WTC11 (cell line): ENCODE results near the gene CTNNA2. TPM values are rescaled to one million over a fixed set of nuclear protein-coding genes. Genes with fewer than 3 reads are reported as not detected.

ENCODE experiments used
- ATAC-seq: fragments of 200-7000 bp; cut with Tn5 transposase; 2 replicates; pipeline ENCODE4 v1.10.0; 2021; ENCODE audit warnings: mild to moderate bottlenecking, moderate library complexity
- CTCF ChIA-PET: fragments of 300-600 bp; sonication (Branson Sonifier 250); formaldehyde crosslinking; loops from one replicate; lab custom pipeline; 2021; ENCODE audit warnings: antibody characterized with exemption; lab: Charles Lee
- POLR2A ChIA-PET: fragments of 350-600 bp; sonication (Branson Sonifier 250); formaldehyde crosslinking; loops from one replicate; lab custom pipeline; 2021; ENCODE audit warnings: antibody characterized with exemption; lab: Charles Lee
- DNase-seq: peaks from one replicate; pipeline ENCODE4 v3.0.0; 2021; ENCODE audit warnings: low spot score
- H3K27ac Mint-ChIP-seq: 2 replicates; pipeline ENCODE4 v1.8.0; 2021; ENCODE audit warnings: mixed read lengths
- H3K27me3 Mint-ChIP-seq: 2 replicates; pipeline ENCODE4 v1.8.0; 2021; ENCODE audit warnings: low read depth, mild to moderate bottlenecking, moderate library complexity, mixed read lengths
- H3K36me3 Mint-ChIP-seq: 2 replicates; pipeline ENCODE4 v1.8.0; 2021; ENCODE audit warnings: mixed read lengths
- H3K4me1 Mint-ChIP-seq: 2 replicates; pipeline ENCODE4 v1.8.0; 2022; ENCODE audit warnings: mixed read lengths
- H3K4me3 Mint-ChIP-seq: 2 replicates; pipeline ENCODE4 v1.8.0; 2021; ENCODE audit warnings: mild to moderate bottlenecking, moderate library complexity, mixed read lengths
- H3K9me3 Mint-ChIP-seq: 2 replicates; pipeline ENCODE4 v1.8.0; 2021; ENCODE audit warnings: mixed read lengths
- AFF4 ChIP-seq: sonication (generic); formaldehyde crosslinking; IDR thresholded peaks from 2 replicates; pipeline ENCODE4 v1.8.1; 2023; ENCODE audit warnings: mild to moderate bottlenecking, missing genetic modification reagents, borderline replicate concordance
- CDX4 ChIP-seq: fragments of 250-450 bp; sonication (Bioruptor Pico); IDR thresholded peaks from 2 replicates; pipeline ENCODE4 v1.9.0; 2021; ENCODE audit warnings: moderate library complexity, mild to moderate bottlenecking, inconsistent platforms, borderline replicate concordance
- CREB1 ChIP-seq: sonication (generic); formaldehyde crosslinking; IDR thresholded peaks from 2 replicates; pipeline ENCODE4 v1.8.0; 2023; ENCODE audit warnings: mild to moderate bottlenecking, missing genetic modification reagents
- CREM ChIP-seq: sonication (generic); formaldehyde crosslinking; IDR thresholded peaks from 2 replicates; pipeline ENCODE4 v1.8.1; 2022; ENCODE audit warnings: mild to moderate bottlenecking, missing genetic modification reagents, moderate library complexity
- FOXK1 ChIP-seq: sonication (generic); formaldehyde crosslinking; IDR thresholded peaks from 2 replicates; pipeline ENCODE4 v1.8.0; 2022; ENCODE audit warnings: mild to moderate bottlenecking, moderate library complexity, missing genetic modification reagents
- FOXP1 ChIP-seq: sonication (generic); formaldehyde crosslinking; IDR thresholded peaks from 2 replicates; pipeline ENCODE4 v1.8.0; 2022; ENCODE audit warnings: missing genetic modification reagents, mild to moderate bottlenecking, moderate library complexity, borderline replicate concordance
- GRHL2 ChIP-seq: fragments of 250-450 bp; sonication (Bioruptor Pico); IDR thresholded peaks from 2 replicates; pipeline ENCODE4 v1.8.0; 2022; ENCODE audit warnings: mild to moderate bottlenecking, moderate library complexity; ENCODE audit not compliant: insufficient replicate concordance, severe bottlenecking
- IRF2 ChIP-seq: sonication (generic); formaldehyde crosslinking; IDR thresholded peaks from 2 replicates; pipeline ENCODE4 v1.8.0; 2022; ENCODE audit warnings: low read depth, missing genetic modification reagents, borderline replicate concordance
- JUN ChIP-seq: sonication (generic); formaldehyde crosslinking; IDR thresholded peaks from 2 replicates; pipeline ENCODE4 v1.8.0; 2023; ENCODE audit warnings: mild to moderate bottlenecking, missing genetic modification reagents
- NFATC4 ChIP-seq: fragments of 250-450 bp; sonication (Bioruptor Pico); IDR thresholded peaks from 2 replicates; pipeline ENCODE4 v1.9.0; 2021; ENCODE audit warnings: mild to moderate bottlenecking
- OVOL2 ChIP-seq: fragments of 250-450 bp; sonication (Bioruptor Pico); IDR thresholded peaks from 2 replicates; pipeline ENCODE4 v1.9.0; 2021; ENCODE audit warnings: mild to moderate bottlenecking, borderline replicate concordance
- RORB ChIP-seq: fragments of 250-450 bp; sonication (Bioruptor Pico); IDR thresholded peaks from 2 replicates; pipeline ENCODE4 v1.9.0; 2021; ENCODE audit warnings: mild to moderate bottlenecking
- SOX15 ChIP-seq: fragments of 250-450 bp; sonication (Bioruptor Pico); IDR thresholded peaks from 2 replicates; pipeline ENCODE4 v1.9.0; 2021; ENCODE audit warnings: mild to moderate bottlenecking
- STAT6 ChIP-seq: sonication (generic); formaldehyde crosslinking; conservative IDR thresholded peaks from 2 replicates; pipeline ENCODE4 v1.8.1; 2023; ENCODE audit warnings: mild to moderate bottlenecking, low read depth, missing genetic modification reagents, moderate library complexity
- TEAD1 ChIP-seq: sonication (generic); formaldehyde crosslinking; IDR thresholded peaks from 2 replicates; pipeline ENCODE4 v1.8.0; 2022; ENCODE audit warnings: mild to moderate bottlenecking, missing genetic modification reagents
- ZNF138 ChIP-seq: sonication (generic); formaldehyde crosslinking; conservative IDR thresholded peaks from 2 replicates; pipeline ENCODE4 v1.8.1; 2022; ENCODE audit warnings: mild to moderate bottlenecking, moderate library complexity, missing genetic modification reagents
- ZNF219 ChIP-seq: sonication (generic); formaldehyde crosslinking; IDR thresholded peaks from 2 replicates; pipeline ENCODE4 v1.8.0; 2023; ENCODE audit warnings: missing genetic modification reagents, mild to moderate bottlenecking, borderline replicate concordance
- ZNF317 ChIP-seq: sonication (generic); formaldehyde crosslinking; IDR thresholded peaks from 2 replicates; pipeline ENCODE4 v1.8.1; 2023; ENCODE audit warnings: low read depth, mild to moderate bottlenecking, moderate library complexity, missing genetic modification reagents, borderline replicate concordance
- ZSCAN18 ChIP-seq: fragments of 250-450 bp; sonication (Bioruptor Pico); IDR thresholded peaks from 2 replicates; pipeline ENCODE4 v2.1.2; 2022; ENCODE audit warnings: mild to moderate bottlenecking, moderate library complexity
- total RNA-seq: library from RNA; stranded (reverse); gene quantifications from 3 replicates; pipeline ENCODE4 v1.2.3, GENCODE V29; 2021

The CTNNA2 gene
- total RNA-seq, 1 experiment from 2014 or later, result 3.8 TPM

GRCh38 chr2:80429251-80429650, 916.4 kb downstream of the CTNNA2 start:
- no peak for TF ChIP-seq FOXP1 (CRISPR knock-in tag)
- no peak for TF ChIP-seq JUN (CRISPR knock-in tag)
- TF ChIP-seq TEAD1 (CRISPR knock-in tag), result no peak
- Mint-ChIP-seq H3K4me3 (no peak overlapping the region), H3K27me3 (no peaks in the 10 kb centered on the region), H3K9me3 (no peaks in the 10 kb centered on the region), H3K27ac (no peak overlapping the region), H3K4me1 (peaks cover 14% of the 10 kb centered on the region), H3K36me3 (no peaks in the 10 kb centered on the region)
- POLR2A ChIA-PET, result no interaction called here
- ATAC-seq (no peak), DNase-seq (peak; percentile 12)
- CTCF ChIA-PET, result interaction anchor here (0.9 to 1.4 kb wide), 4 partner anchors 9 to 173 kb away, joined by 3 to 6 read pairs (median 5); no protein-coding TSS in a partner anchor

GRCh38 chr2:80437959-80438358, 925.1 kb downstream of the CTNNA2 start:
- POLR2A ChIA-PET, result no interaction called here
- H3K9me3 Mint-ChIP-seq, result no peaks in the 10 kb centered on the region
- no peaks in the 10 kb centered on the region for H3K27me3 Mint-ChIP-seq
- TF ChIP-seq RORB (CRISPR knock-in tag), result no peak
- no peak for TF ChIP-seq GRHL2 (CRISPR knock-in tag)
- no peak for TF ChIP-seq SOX15 (CRISPR knock-in tag)
- no peak for TF ChIP-seq ZNF317 (CRISPR knock-in tag)
- TF ChIP-seq ZSCAN18, result no peak
- no peak for TF ChIP-seq STAT6 (CRISPR knock-in tag)
- no peak for TF ChIP-seq IRF2 (CRISPR knock-in tag)
- no peak for TF ChIP-seq ZNF138 (CRISPR knock-in tag)
- TF ChIP-seq TEAD1 (CRISPR knock-in tag), result no peak
- TF ChIP-seq NFATC4 (CRISPR knock-in tag), result no peak
- TF ChIP-seq ZNF219 (CRISPR knock-in tag), result no peak
- TF ChIP-seq, all 79 proteins: peak for 0
- CTCF ChIA-PET, result interaction anchor here (0.9 kb wide), 1 partner anchor 112 kb away, joined by 3 read pairs; no protein-coding TSS in a partner anchor
- no peaks in the 10 kb centered on the region for H3K36me3 Mint-ChIP-seq
- peak; percentile 55 for ATAC-seq
- H3K4me3 Mint-ChIP-seq, result no peak overlapping the region
- peak; percentile 16 for DNase-seq
- no peak overlapping the region for H3K27ac Mint-ChIP-seq
- H3K4me1 Mint-ChIP-seq, result peaks cover 5% of the 10 kb centered on the region; the same call in 1 of the 2 replicates

- H3K27me3 Mint-ChIP-seq, result no peaks in the 10 kb centered on the region
- no peak overlapping the region for H3K27ac Mint-ChIP-seq
- no peaks in the 10 kb centered on the region for H3K9me3 Mint-ChIP-seq
- peaks cover 5% of the 10 kb centered on the region; the same call in 1 of the 2 replicates for H3K4me1 Mint-ChIP-seq
- no peak overlapping the region for H3K4me3 Mint-ChIP-seq
- ChIA-PET CTCF (no interaction called here), POLR2A (no interaction called here)
- H3K36me3 Mint-ChIP-seq, result no peaks in the 10 kb centered on the region
- DNase-seq (no peak), ATAC-seq (no peak)
- TF ChIP-seq STAT6 (CRISPR knock-in tag) (no peak), CREM (CRISPR knock-in tag) (no peak), CREB1 (CRISPR knock-in tag) (no peak), AFF4 (CRISPR knock-in tag) (no peak), NFATC4 (CRISPR knock-in tag) (no peak), OVOL2 (no peak), CDX4 (CRISPR knock-in tag) (no peak), FOXK1 (CRISPR knock-in tag) (no peak)
These were observed 925.8 kb downstream of the CTNNA2 start for GRCh38 chr2:80438686-80439085.
